ENCODE data around the gene CADM3. TPM values are rescaled to one million over a fixed set of nuclear protein-coding genes. Genes with fewer than 3 reads are reported as not detected.

The CADM3 gene
- total and polyA plus RNA-seq, 2 of the 8 experiments (the other 6 are each of a cell fraction or from before 2014, with no cell fraction given), result 8.3 to 8.5 TPM

DNA sequence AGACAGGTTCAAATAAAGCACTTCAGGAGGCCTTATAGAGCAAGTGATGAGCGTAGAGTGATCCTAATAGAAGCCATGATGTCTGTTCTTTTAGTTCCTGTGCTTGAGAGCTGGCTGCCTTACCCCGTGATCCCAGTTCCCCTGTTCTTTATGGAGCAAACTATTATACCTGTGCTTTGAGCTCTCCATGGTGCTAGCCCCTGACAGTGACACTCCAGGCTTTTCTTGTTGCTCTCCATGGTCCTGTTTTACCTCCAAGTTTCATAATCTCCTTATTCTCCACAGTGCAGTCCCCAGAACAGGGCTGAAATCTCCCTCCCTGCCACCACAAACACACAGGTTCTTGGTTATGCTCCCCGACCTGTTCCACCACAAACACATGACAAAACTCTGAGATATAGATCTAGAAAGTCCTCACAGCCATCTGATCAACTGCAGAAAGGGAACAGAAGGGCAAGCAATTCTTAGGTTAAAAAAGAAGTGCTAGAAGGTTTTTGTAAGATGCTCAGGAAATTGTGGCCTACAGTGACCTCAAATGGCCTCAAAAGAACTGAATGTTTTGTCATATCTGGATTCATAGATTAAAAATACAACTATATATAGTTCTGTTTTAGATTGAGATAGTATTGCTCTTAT lies 6.0 kb downstream of the CADM3 start:
- H2BK5ac ChIP-seq (ENCODE audit: low read depth, low read length), result no peak overlapping the region
- peaks cover 6% of the 10 kb centered on the region; the same call in 1 of the 2 replicates for H3K23me2 ChIP-seq (ENCODE audit: low read depth, low read length)
- no peak overlapping the region for H3K23ac ChIP-seq (ENCODE audit: insufficient read length)
- H3K27me3 ChIP-seq (replicated peaks in 1 of 4; ENCODE audit: control insufficient read depth in 3 of 4, extremely low read depth in 1 of 4, insufficient read depth in 3 of 4, low read length in 3 of 4), result no peaks in the 10 kb centered on the region
- no peak overlapping the region for H4K8ac ChIP-seq (ENCODE audit: extremely low read depth, insufficient read depth, low read length)
- no peak overlapping the region for H2BK20ac ChIP-seq (ENCODE audit: low read length)
- no peak overlapping the region for H3K14ac ChIP-seq (ENCODE audit: insufficient read length)
- FAIRE-seq (peak; percentile 90), DNase-seq (ENCODE audit: low read depth in 1 of 2, low spot score in 2 of 2) (peak in 1 of 2 experiments; percentile 74)
- no peak overlapping the region for H2AK5ac ChIP-seq (ENCODE audit: low read depth, low read length)
- H3K4me3 ChIP-seq (ENCODE audit: extremely low read depth in 1 of 4, insufficient read depth in 2 of 4, low read depth in 3 of 4, low read length in 4 of 4), result no peak overlapping the region
- no peak overlapping the region for H3K27ac ChIP-seq (ENCODE audit: low read depth, low read length)
- H3K18ac ChIP-seq (ENCODE audit: extremely low read depth, low read length), result no peak overlapping the region
- H3K36me3 ChIP-seq (ENCODE audit: control insufficient read depth in 2 of 4, insufficient read depth in 4 of 4, low read length in 3 of 4), result no peaks in the 10 kb centered on the region
- no peak overlapping the region for H2BK15ac ChIP-seq (ENCODE audit: low read length)
- no peaks in the 10 kb centered on the region for H3K79me2 ChIP-seq (ENCODE audit: control insufficient read depth in 1 of 2, insufficient read depth in 2 of 2, low read length in 2 of 2)
- no peaks in the 10 kb centered on the region; the same call in 1 of the 2 replicates for H3K79me1 ChIP-seq (ENCODE audit: low read depth, low read length)
- no peak overlapping the region for H2BK12ac ChIP-seq (ENCODE audit: low read depth, low read length)
- H3K9ac ChIP-seq (replicated peaks in 1 of 4; ENCODE audit: extremely low read depth in 1 of 4, low read depth in 3 of 4, low read length in 3 of 4), result no peak overlapping the region
- ChIA-PET CTCF (ENCODE audit: partially characterized antibody) (interaction anchor here (0.6 to 3.6 kb wide), 4 partner anchors 20 to 613 kb away, joined by 3 to 35 read pairs (median 4); no protein-coding TSS in a partner anchor), POLR2A (ENCODE audit: partially characterized antibody) (interaction anchor here (0.5 to 1.1 kb wide), 2 partner anchors 28 to 37 kb away, joined by 3 read pairs; no protein-coding TSS in a partner anchor)
- no peaks in the 10 kb centered on the region for H3K9me3 ChIP-seq (ENCODE audit: insufficient read depth in 2 of 2, low read depth in 1 of 2, low read length in 1 of 2)
- H4K5ac ChIP-seq (ENCODE audit: insufficient read length, low read depth, low read length), result no peak overlapping the region
- H3K4me1 ChIP-seq (replicated peaks in 1 of 4; ENCODE audit: control insufficient read depth in 3 of 4, insufficient read depth in 4 of 4, low read length in 3 of 4), result peaks cover 3 to 13% (median 3%) of the 10 kb centered on the region in 4 experiments; a peak in 6 of 7 replicates
- WGBS, 2 experiments (ENCODE audit: extremely low coverage in 1 of 2, insufficient coverage in 1 of 2, insufficient read length in 1 of 2, insufficient replicate concordance in 2 of 2, low coverage in 1 of 2, low lambda C conversion rate in 2 of 2, missing lambda C conversion rate in 1 of 2), result 24% methylated on average over 3 of the region's 3 CpGs; no CpG with 5 or more reads in 1 of the 2 experiments
- H3K4ac ChIP-seq (replicated peaks; ENCODE audit: insufficient read length, low read depth, low read length), result no peak overlapping the region
- H2BK120ac ChIP-seq (replicated peaks; ENCODE audit: low read depth, low read length), result no peak overlapping the region
- no peak overlapping the region for H2AFZ ChIP-seq (ENCODE audit: low read length)
- peaks cover 6 to 14% of the 10 kb centered on the region in 2 experiments for H4K20me1 ChIP-seq (replicated peaks in 1 of 2; ENCODE audit: control insufficient read depth in 1 of 2, insufficient read depth in 2 of 2, low read length in 2 of 2)
- no peak overlapping the region for H4K91ac ChIP-seq (replicated peaks; ENCODE audit: insufficient read length, low read length)
- no peak overlapping the region for H3K56ac ChIP-seq (replicated peaks; ENCODE audit: insufficient read length, low read depth, low read length)
- no peak overlapping the region for H3K4me2 ChIP-seq (ENCODE audit: insufficient read depth in 1 of 2, low read depth in 2 of 2, low read length in 2 of 2)
- TF ChIP-seq TAF7 (optimal IDR thresholded peaks at IDR 0.05; ENCODE audit: borderline replicate concordance, low read depth, low read length), result peak; percentile 96
- no peak for TF ChIP-seq YY1 (IDR thresholded peaks at IDR 0.05; ENCODE audit: low read depth, low read length)
- peak; percentile 100 for TF ChIP-seq SAP30 (IDR thresholded peaks at IDR 0.05; ENCODE audit: insufficient read depth, insufficient replicate concordance, low read length)
- TF ChIP-seq CREB1 (IDR thresholded peaks at IDR 0.05), result peak; percentile 40; the same call in 1 of the 2 replicates
- 0 out of 2 replicates have a peak, but pooled peaks have one; percentile 32 for TF ChIP-seq SP1 (IDR thresholded peaks at IDR 0.05; ENCODE audit: low read depth, low read length)
- TF ChIP-seq SIX5 (IDR thresholded peaks at IDR 0.05; ENCODE audit: low read depth, low read length), result no peak
- peak; percentile 100 for TF ChIP-seq HDAC2 (IDR thresholded peaks at IDR 0.05; ENCODE audit: borderline replicate concordance in 1 of 2, low read depth in 2 of 2, low read length in 2 of 2)
- no peak for TF ChIP-seq EZH2 (IDR thresholded peaks at IDR 0.05; ENCODE audit: low read depth, low read length, severe bottlenecking)
- no peak for TF ChIP-seq EP300 (IDR thresholded peaks at IDR 0.05; ENCODE audit: borderline replicate concordance in 1 of 2, low read depth in 2 of 2, low read length in 2 of 2)
- no peak for TF ChIP-seq BACH1 (IDR thresholded peaks at IDR 0.05; ENCODE audit: low read length)
- 0 out of 4 replicates have a peak, but pooled peaks of 1 of the 2 experiments have one; percentile 4 for TF ChIP-seq RAD21 (IDR thresholded peaks at IDR 0.05 in 1 of 2, conservative IDR thresholded peaks at IDR 0.05 in 1 of 2; ENCODE audit: low read depth in 2 of 2, low read length in 2 of 2)

All from H1 (cell line).